Astrocyte (in vitro differentiated cells and primary cell): ENCODE measurements around the gene FNDC8. TPM values are rescaled to one million over a fixed set of nuclear protein-coding genes. Genes with fewer than 3 reads are reported as not detected.

ENCODE experiments used
- DNase-seq: peaks from one replicate; pipeline ENCODE4 v3.0.0-alpha.2; 2010; ENCODE audit warnings: low read depth
- FAIRE-seq: peaks from 2 replicates; lab custom pipeline; 2011; peaks lifted over from hg19 to GRCh38; lab: Jason Lieb, UNC
- H2AFZ ChIP-seq: 2 replicates; pipeline ENCODE4 v1.6.0; 2012; ENCODE audit warnings: low read depth, low read length, inconsistent platforms
- H3K27ac ChIP-seq: 2 replicates; pipeline ENCODE4 v1.5.1; 2011; ENCODE audit warnings: low read depth, low read length, inconsistent platforms
- H3K27me3 ChIP-seq: 2 replicates; pipeline ENCODE4 v1.6.0; 2011; ENCODE audit warnings: low read length, inconsistent platforms; ENCODE audit not compliant: insufficient read depth
- H3K36me3 ChIP-seq: 2 replicates; pipeline ENCODE4 v1.5.1; 2011; ENCODE audit warnings: low read length, inconsistent platforms; ENCODE audit not compliant: insufficient read depth
- H3K4me1 ChIP-seq: 2 replicates; pipeline ENCODE4 v1.5.1; 2011; ENCODE audit warnings: low read length, inconsistent platforms; ENCODE audit not compliant: insufficient read depth
- H3K4me2 ChIP-seq: 2 replicates; pipeline ENCODE4 v1.6.0; 2012; ENCODE audit warnings: low read length, inconsistent platforms
- H3K4me3 ChIP-seq: 2 replicates; pipeline ENCODE4 v1.5.1; 2011; ENCODE audit warnings: low read depth, mild to moderate bottlenecking, low read length, inconsistent platforms; ENCODE audit not compliant: insufficient read depth
- H3K79me2 ChIP-seq: 2 replicates; pipeline ENCODE4 v1.6.0; 2012; ENCODE audit warnings: mild to moderate bottlenecking, low read length, inconsistent platforms; ENCODE audit not compliant: insufficient read depth
- H3K9ac ChIP-seq: 2 replicates; pipeline ENCODE4 v1.6.0; 2012; ENCODE audit warnings: mild to moderate bottlenecking, low read length, inconsistent platforms
- H3K9me3 ChIP-seq: 2 replicates; pipeline ENCODE4 v1.5.1; 2012; ENCODE audit warnings: low read depth, mild to moderate bottlenecking, low read length, inconsistent platforms; ENCODE audit not compliant: insufficient read depth
- H4K20me1 ChIP-seq: 2 replicates; pipeline ENCODE4 v1.6.0; 2012; ENCODE audit warnings: low read length, inconsistent platforms; ENCODE audit not compliant: insufficient read depth
- H3K27ac Mint-ChIP-seq: one replicate; pipeline ENCODE4 v1.8.0; 2021; ENCODE audit warnings: mild to moderate bottlenecking, mixed read lengths; ENCODE audit not compliant: unreplicated experiment
- H3K27me3 Mint-ChIP-seq: one replicate; pipeline ENCODE4 v1.8.0; 2021; ENCODE audit warnings: low read depth, mixed read lengths; ENCODE audit not compliant: unreplicated experiment
- H3K36me3 Mint-ChIP-seq: one replicate; pipeline ENCODE4 v1.8.0; 2021; ENCODE audit warnings: low read depth, mixed read lengths; ENCODE audit not compliant: unreplicated experiment
- H3K4me1 Mint-ChIP-seq: one replicate; pipeline ENCODE4 v1.8.0; 2021; ENCODE audit warnings: low read depth, mixed read lengths; ENCODE audit not compliant: unreplicated experiment
- H3K4me3 Mint-ChIP-seq: one replicate; pipeline ENCODE4 v1.8.0; 2021; ENCODE audit warnings: mild to moderate bottlenecking, moderate library complexity, mixed read lengths; ENCODE audit not compliant: unreplicated experiment
- H3K9me3 Mint-ChIP-seq: one replicate; pipeline ENCODE4 v1.8.0; 2021; ENCODE audit warnings: mild to moderate bottlenecking, mixed read lengths; ENCODE audit not compliant: unreplicated experiment
- EZH2 ChIP-seq: IDR thresholded peaks from 2 replicates; pipeline ENCODE4 v1.6.1; 2012; ENCODE audit warnings: mild to moderate bottlenecking, low read length, inconsistent platforms; ENCODE audit not compliant: insufficient read depth
- total RNA-seq: library from RNA; stranded (reverse); gene quantifications from 2 replicates; pipeline ENCODE4 v1.2.1, GENCODE V29; 2021
- TF ChIP-seq, protein P1 (sequence below): IDR thresholded peaks from 2 replicates; pipeline ENCODE4 v1.5.1; 2011; ENCODE audit warnings: low read depth, mild to moderate bottlenecking, inconsistent platforms, low read length, moderate library complexity; ENCODE audit not compliant: insufficient read depth

The FNDC8 gene
- total RNA-seq, 1 donor from 2014 or later = not detected

DNA sequence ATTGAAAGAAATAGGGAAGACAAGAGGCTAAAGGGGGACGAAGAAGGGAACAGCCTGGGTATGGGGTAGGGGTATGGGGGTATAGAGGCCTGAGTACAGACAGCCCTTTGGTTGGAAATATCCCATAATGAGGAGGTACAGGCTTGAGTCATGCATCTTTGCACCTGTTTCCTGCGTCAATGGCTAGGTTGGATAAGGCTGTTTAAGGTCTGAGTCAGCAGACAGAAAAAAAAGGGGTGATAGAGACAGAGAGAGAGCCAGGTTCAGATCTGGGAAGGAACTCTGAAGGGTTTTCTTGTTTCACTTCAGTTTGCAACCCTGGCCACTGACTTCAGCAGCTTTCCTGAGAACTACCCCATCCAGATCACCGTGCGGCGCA is 8.5 kb downstream of the FNDC8 start:
- H3K9me3 Mint-ChIP-seq = no peaks in the 10 kb centered on the region
- no peak for TF ChIP-seq EZH2
- TF ChIP-seq, protein P1, sequence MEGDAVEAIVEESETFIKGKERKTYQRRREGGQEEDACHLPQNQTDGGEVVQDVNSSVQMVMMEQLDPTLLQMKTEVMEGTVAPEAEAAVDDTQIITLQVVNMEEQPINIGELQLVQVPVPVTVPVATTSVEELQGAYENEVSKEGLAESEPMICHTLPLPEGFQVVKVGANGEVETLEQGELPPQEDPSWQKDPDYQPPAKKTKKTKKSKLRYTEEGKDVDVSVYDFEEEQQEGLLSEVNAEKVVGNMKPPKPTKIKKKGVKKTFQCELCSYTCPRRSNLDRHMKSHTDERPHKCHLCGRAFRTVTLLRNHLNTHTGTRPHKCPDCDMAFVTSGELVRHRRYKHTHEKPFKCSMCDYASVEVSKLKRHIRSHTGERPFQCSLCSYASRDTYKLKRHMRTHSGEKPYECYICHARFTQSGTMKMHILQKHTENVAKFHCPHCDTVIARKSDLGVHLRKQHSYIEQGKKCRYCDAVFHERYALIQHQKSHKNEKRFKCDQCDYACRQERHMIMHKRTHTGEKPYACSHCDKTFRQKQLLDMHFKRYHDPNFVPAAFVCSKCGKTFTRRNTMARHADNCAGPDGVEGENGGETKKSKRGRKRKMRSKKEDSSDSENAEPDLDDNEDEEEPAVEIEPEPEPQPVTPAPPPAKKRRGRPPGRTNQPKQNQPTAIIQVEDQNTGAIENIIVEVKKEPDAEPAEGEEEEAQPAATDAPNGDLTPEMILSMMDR = no peak
- Histone ChIP-seq H3K79me2 (no peaks in the 10 kb centered on the region), H2AFZ (no peak overlapping the region), H3K9ac (no peak overlapping the region), H3K27me3 (no peaks in the 10 kb centered on the region), H3K27ac (no peak overlapping the region), H3K4me3 (no peak overlapping the region), H3K9me3 (no peaks in the 10 kb centered on the region), H3K4me1 (no peaks in the 10 kb centered on the region), H3K36me3 (peaks cover 23% of the 10 kb centered on the region), H4K20me1 (no peaks in the 10 kb centered on the region), H3K4me2 (no peak overlapping the region)
- FAIRE-seq = no peak
- no peak overlapping the region for H3K27ac Mint-ChIP-seq
- no peaks in the 10 kb centered on the region for H3K27me3 Mint-ChIP-seq
- no peak overlapping the region for H3K4me3 Mint-ChIP-seq
- H3K36me3 Mint-ChIP-seq = peaks cover 17% of the 10 kb centered on the region
- no peak for DNase-seq
- peaks cover 4% of the 10 kb centered on the region for H3K4me1 Mint-ChIP-seq

DNA sequence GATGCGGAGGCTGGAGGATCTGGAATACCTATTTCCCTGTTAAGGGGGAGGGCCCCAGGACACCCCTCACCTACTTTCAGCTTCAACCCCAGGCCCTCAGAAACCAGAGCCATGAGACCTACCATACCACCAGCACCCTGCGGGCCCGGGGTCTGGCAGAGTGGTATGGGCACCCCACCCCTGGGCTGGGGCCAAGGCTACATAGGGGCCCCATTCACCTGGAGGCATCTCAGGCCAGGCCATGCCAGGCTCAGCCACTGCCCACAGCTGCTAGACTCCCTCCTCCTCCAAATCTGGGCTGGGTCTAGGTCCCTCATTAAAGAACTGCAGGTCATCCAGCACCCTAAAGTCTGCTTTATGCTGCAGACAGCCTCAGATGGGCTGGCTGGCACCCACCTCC is 9.0 kb downstream of the FNDC8 start:
- H2AFZ ChIP-seq = no peak overlapping the region
- no peak for DNase-seq
- H3K36me3 Mint-ChIP-seq = peaks cover 20% of the 10 kb centered on the region
- H3K36me3 ChIP-seq = peaks cover 27% of the 10 kb centered on the region
- no peak overlapping the region for H3K4me3 ChIP-seq
- H3K27ac ChIP-seq = no peak overlapping the region
- no peak overlapping the region for H3K9ac ChIP-seq
- no peak overlapping the region for H3K4me2 ChIP-seq
- no peak overlapping the region for H3K27ac Mint-ChIP-seq
- H3K27me3 ChIP-seq = no peaks in the 10 kb centered on the region
- H3K9me3 Mint-ChIP-seq = no peaks in the 10 kb centered on the region
- no peak overlapping the region for H3K4me3 Mint-ChIP-seq
- no peaks in the 10 kb centered on the region for H3K4me1 ChIP-seq
- H3K27me3 Mint-ChIP-seq = no peaks in the 10 kb centered on the region
- H3K79me2 ChIP-seq = no peaks in the 10 kb centered on the region
- no peaks in the 10 kb centered on the region for H3K9me3 ChIP-seq
- FAIRE-seq = no peak
- H3K4me1 Mint-ChIP-seq = peaks cover 4% of the 10 kb centered on the region
- TF ChIP-seq, protein P1 = no peak
- no peak for TF ChIP-seq EZH2
- H4K20me1 ChIP-seq = no peaks in the 10 kb centered on the region

- Mint-ChIP-seq H3K4me3 (no peak overlapping the region), H3K4me1 (peaks cover 4% of the 10 kb centered on the region), H3K27ac (no peak overlapping the region), H3K9me3 (no peaks in the 10 kb centered on the region), H3K27me3 (no peaks in the 10 kb centered on the region), H3K36me3 (peaks cover 31% of the 10 kb centered on the region)
- H3K9me3 ChIP-seq = no peaks in the 10 kb centered on the region
- no peak for FAIRE-seq
- H3K4me3 ChIP-seq = no peak overlapping the region
- H3K4me2 ChIP-seq = no peak overlapping the region
- TF ChIP-seq EZH2 = no peak
- TF ChIP-seq, protein P1 = no peak
- H3K4me1 ChIP-seq = no peaks in the 10 kb centered on the region
- no peak overlapping the region for H3K27ac ChIP-seq
- DNase-seq = no peak
- H2AFZ ChIP-seq = no peak overlapping the region
- H4K20me1 ChIP-seq = no peaks in the 10 kb centered on the region
- no peaks in the 10 kb centered on the region for H3K79me2 ChIP-seq
- no peaks in the 10 kb centered on the region for H3K27me3 ChIP-seq
- H3K36me3 ChIP-seq = peaks cover 42% of the 10 kb centered on the region
- H3K9ac ChIP-seq = no peak overlapping the region
Measured at GRCh38 chr17:35132099-35132498, 10.7 kb downstream of the FNDC8 start.
